K562 (cell line): Measurements from ENCODE around the gene TAF1B.

ENCODE experiments used
- ARID4B ChIP-seq: sonication (generic); formaldehyde crosslinking; IDR thresholded peaks from 2 replicates; pipeline ENCODE4 v1.8.0; 2022; ENCODE audit warnings: mild to moderate bottlenecking, missing genetic modification reagents
- EZH2 ChIP-seq: IDR thresholded peaks from 2 replicates; pipeline ENCODE4 v1.6.1; 2012; ENCODE audit warnings: low read depth, mild to moderate bottlenecking, inconsistent platforms, low read length, borderline replicate concordance
- HMGXB4 ChIP-seq: sonication (generic); formaldehyde crosslinking; IDR thresholded peaks from 2 replicates; pipeline ENCODE4 v1.8.1; 2023; ENCODE audit warnings: mild to moderate bottlenecking, missing genetic modification reagents
- L3MBTL2 ChIP-seq: fragments of 450-650 bp; IDR thresholded peaks from 2 replicates; pipeline ENCODE4 v1.6.1; 2016; ENCODE audit warnings: mild to moderate bottlenecking, moderate library complexity
- NFE2L1 ChIP-seq: fragments of 450-650 bp; IDR thresholded peaks from 2 replicates; pipeline ENCODE4 v1.6.1; 2016; ENCODE audit warnings: missing genetic modification characterization, low read depth, mild to moderate bottlenecking, missing compliant biosample characterization, moderate library complexity, borderline replicate concordance
- SPI1 ChIP-seq: IDR thresholded peaks from 2 replicates; pipeline ENCODE4 v1.6.1; 2011; ENCODE audit warnings: low read depth, low read length, control low read depth, borderline replicate concordance
- TAF7 ChIP-seq: fragments of 450-650 bp; IDR thresholded peaks from 2 replicates; pipeline ENCODE4 v1.6.1; 2016; ENCODE audit warnings: missing genetic modification characterization, missing compliant biosample characterization
- ZNF121 ChIP-seq: sonication (generic); formaldehyde crosslinking; conservative IDR thresholded peaks from 2 replicates; pipeline ENCODE4 v1.8.0; 2022; ENCODE audit warnings: missing genetic modification reagents
- TF ChIP-seq, protein P1 (sequence below), 2 experiments: fragments of 450-650 bp; formaldehyde crosslinking in 1 of 2; IDR thresholded peaks; 2 replicates each; pipeline versions ENCODE4 v1.4.0 to v1.6.1; 2014 to 2020; ENCODE audit warnings: mild to moderate bottlenecking in 2 of 2, borderline replicate concordance in 1 of 2, low read depth in 1 of 2
- TF ChIP-seq, protein P2 (sequence below): sonication (generic); formaldehyde crosslinking; IDR thresholded peaks from 2 replicates; pipeline ENCODE4 v1.8.1; 2023; ENCODE audit warnings: mild to moderate bottlenecking, missing genetic modification reagents
- TF ChIP-seq, protein P3 (sequence below), 3 experiments: IDR thresholded peaks in 2 of 3; conservative IDR thresholded peaks in 1 of 3; 2 replicates each; pipeline ENCODE4 v1.5.1; 2011 to 2012; ENCODE audit warnings: low read length in 3 of 3, mild to moderate bottlenecking in 3 of 3, control low read depth in 2 of 3, improper control_type of control experiment in 1 of 3, inconsistent platforms in 1 of 3, low read depth in 1 of 3, mixed read lengths in 1 of 3, moderate library complexity in 1 of 3; ENCODE audit not compliant: insufficient read depth in 2 of 3

DNA sequence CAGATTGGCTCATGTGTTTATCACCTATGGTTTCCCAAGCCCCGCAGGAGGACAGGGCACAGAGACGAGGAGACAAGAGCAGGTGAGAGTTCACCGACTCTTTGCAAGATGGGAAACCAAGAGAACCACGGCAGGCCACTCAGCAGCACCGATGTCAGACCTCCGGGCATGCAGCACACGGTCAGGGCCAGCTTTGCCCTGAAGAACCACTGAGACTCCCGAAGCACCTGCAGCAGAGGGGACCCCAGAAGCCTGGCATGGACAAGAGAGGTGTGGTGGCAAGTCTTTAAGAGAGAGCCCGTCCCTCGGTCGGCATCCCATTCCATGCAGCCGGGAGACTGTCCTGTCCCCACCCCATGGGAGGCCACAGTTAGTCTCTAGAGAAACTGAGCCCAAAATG lies 36.6 kb upstream of the TAF1B start:
- TF ChIP-seq SPI1 = no peak
- no peak for TF ChIP-seq TAF7
- TF ChIP-seq ZNF121 (CRISPR knock-in tag) = no peak
- TF ChIP-seq L3MBTL2 = no peak
- no peak for TF ChIP-seq HMGXB4 (CRISPR knock-in tag)
- TF ChIP-seq, protein P1, sequence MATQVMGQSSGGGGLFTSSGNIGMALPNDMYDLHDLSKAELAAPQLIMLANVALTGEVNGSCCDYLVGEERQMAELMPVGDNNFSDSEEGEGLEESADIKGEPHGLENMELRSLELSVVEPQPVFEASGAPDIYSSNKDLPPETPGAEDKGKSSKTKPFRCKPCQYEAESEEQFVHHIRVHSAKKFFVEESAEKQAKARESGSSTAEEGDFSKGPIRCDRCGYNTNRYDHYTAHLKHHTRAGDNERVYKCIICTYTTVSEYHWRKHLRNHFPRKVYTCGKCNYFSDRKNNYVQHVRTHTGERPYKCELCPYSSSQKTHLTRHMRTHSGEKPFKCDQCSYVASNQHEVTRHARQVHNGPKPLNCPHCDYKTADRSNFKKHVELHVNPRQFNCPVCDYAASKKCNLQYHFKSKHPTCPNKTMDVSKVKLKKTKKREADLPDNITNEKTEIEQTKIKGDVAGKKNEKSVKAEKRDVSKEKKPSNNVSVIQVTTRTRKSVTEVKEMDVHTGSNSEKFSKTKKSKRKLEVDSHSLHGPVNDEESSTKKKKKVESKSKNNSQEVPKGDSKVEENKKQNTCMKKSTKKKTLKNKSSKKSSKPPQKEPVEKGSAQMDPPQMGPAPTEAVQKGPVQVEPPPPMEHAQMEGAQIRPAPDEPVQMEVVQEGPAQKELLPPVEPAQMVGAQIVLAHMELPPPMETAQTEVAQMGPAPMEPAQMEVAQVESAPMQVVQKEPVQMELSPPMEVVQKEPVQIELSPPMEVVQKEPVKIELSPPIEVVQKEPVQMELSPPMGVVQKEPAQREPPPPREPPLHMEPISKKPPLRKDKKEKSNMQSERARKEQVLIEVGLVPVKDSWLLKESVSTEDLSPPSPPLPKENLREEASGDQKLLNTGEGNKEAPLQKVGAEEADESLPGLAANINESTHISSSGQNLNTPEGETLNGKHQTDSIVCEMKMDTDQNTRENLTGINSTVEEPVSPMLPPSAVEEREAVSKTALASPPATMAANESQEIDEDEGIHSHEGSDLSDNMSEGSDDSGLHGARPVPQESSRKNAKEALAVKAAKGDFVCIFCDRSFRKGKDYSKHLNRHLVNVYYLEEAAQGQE (IDR thresholded peaks at IDR 0.05; ENCODE audit: borderline replicate concordance) = no peak
- TF ChIP-seq, protein P1 (CRISPR knock-in tag; IDR thresholded peaks at IDR 0.05; ENCODE audit: low read depth) = no peak
- TF ChIP-seq EZH2 = no peak
- TF ChIP-seq, protein P2, sequence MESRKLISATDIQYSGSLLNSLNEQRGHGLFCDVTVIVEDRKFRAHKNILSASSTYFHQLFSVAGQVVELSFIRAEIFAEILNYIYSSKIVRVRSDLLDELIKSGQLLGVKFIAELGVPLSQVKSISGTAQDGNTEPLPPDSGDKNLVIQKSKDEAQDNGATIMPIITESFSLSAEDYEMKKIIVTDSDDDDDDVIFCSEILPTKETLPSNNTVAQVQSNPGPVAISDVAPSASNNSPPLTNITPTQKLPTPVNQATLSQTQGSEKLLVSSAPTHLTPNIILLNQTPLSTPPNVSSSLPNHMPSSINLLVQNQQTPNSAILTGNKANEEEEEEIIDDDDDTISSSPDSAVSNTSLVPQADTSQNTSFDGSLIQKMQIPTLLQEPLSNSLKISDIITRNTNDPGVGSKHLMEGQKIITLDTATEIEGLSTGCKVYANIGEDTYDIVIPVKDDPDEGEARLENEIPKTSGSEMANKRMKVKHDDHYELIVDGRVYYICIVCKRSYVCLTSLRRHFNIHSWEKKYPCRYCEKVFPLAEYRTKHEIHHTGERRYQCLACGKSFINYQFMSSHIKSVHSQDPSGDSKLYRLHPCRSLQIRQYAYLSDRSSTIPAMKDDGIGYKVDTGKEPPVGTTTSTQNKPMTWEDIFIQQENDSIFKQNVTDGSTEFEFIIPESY (CRISPR knock-in tag) = no peak
- TF ChIP-seq ARID4B (CRISPR knock-in tag) = no peak
- no peak for TF ChIP-seq NFE2L1
- TF ChIP-seq, protein P3, sequence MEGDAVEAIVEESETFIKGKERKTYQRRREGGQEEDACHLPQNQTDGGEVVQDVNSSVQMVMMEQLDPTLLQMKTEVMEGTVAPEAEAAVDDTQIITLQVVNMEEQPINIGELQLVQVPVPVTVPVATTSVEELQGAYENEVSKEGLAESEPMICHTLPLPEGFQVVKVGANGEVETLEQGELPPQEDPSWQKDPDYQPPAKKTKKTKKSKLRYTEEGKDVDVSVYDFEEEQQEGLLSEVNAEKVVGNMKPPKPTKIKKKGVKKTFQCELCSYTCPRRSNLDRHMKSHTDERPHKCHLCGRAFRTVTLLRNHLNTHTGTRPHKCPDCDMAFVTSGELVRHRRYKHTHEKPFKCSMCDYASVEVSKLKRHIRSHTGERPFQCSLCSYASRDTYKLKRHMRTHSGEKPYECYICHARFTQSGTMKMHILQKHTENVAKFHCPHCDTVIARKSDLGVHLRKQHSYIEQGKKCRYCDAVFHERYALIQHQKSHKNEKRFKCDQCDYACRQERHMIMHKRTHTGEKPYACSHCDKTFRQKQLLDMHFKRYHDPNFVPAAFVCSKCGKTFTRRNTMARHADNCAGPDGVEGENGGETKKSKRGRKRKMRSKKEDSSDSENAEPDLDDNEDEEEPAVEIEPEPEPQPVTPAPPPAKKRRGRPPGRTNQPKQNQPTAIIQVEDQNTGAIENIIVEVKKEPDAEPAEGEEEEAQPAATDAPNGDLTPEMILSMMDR (IDR thresholded peaks at IDR 0.05 in 2 of 3, conservative IDR thresholded peaks at IDR 0.05 in 1 of 3; ENCODE audit: insufficient read depth in 2 of 3, low read depth in 1 of 3, low read length in 3 of 3) = no peak
